A549 (cell line): ENCODE data around the gene UBQLN2. TPM values are rescaled to one million over a fixed set of nuclear protein-coding genes. Genes with fewer than 3 reads are reported as not detected.

Source experiments
- ATAC-seq, 2 experiments: fragments of 200-7000 bp in 1 of 2; fragments of >200 bp in 1 of 2; cut with Nextera tagmentation in 1 of 2; cut with Tn5 transposase in 1 of 2; 3 replicates each; pipeline versions ENCODE4 v1.8.0 to v1.9.1; 2018 to 2020; ENCODE audit warnings: mild to moderate bottlenecking in 1 of 2, moderate library complexity in 1 of 2
- CTCF ChIA-PET: fragments of 300-600 bp; sonication (Branson Sonifier 250); formaldehyde crosslinking; extraction: SDS; loops from one replicate; lab custom pipeline; 2021; ENCODE audit warnings: antibody characterized with exemption, inconsistent platforms; lab: Yijun Ruan, JAX
- POLR2A ChIA-PET: fragments of 350-600 bp; formaldehyde crosslinking; extraction: SDS; loops from one replicate; lab custom pipeline; 2021; ENCODE audit warnings: antibody characterized with exemption, inconsistent platforms; lab: Yijun Ruan, JAX
- DNase-seq, 2 experiments: peaks; one replicate each; pipeline versions ENCODE4 v3.0.0 to v3.0.0-alpha.2; 2011 to 2016; ENCODE audit warnings: low read depth in 1 of 2, low spot score in 1 of 2
- FAIRE-seq: peaks from 2 replicates; lab custom pipeline; 2011; peaks lifted over from hg19 to GRCh38; lab: Jason Lieb, UNC
- H3K27ac ChIP-seq, 2 experiments: fragments of >200 bp; sonication (Bioruptor Twin); formaldehyde crosslinking; 3 replicates each; pipeline ENCODE4 v1.5.1; 2016 to 2017
- H3K4me1 ChIP-seq: fragments of >200 bp; sonication (Bioruptor Twin); formaldehyde crosslinking; 3 replicates; pipeline ENCODE4 v1.6.1; 2016
- H3K4me2 ChIP-seq: fragments of >200 bp; sonication (Bioruptor Twin); formaldehyde crosslinking; 3 replicates; pipeline ENCODE4 v1.6.1; 2016
- H3K4me3 ChIP-seq: fragments of >200 bp; sonication (Bioruptor Twin); formaldehyde crosslinking; 3 replicates; pipeline ENCODE4 v1.5.1; 2016
- H3K9me3 ChIP-seq: fragments of >200 bp; sonication (Bioruptor Twin); formaldehyde crosslinking; 3 replicates; pipeline ENCODE4 v1.6.1; 2016
- BHLHE40 ChIP-seq: IDR thresholded peaks from 2 replicates; pipeline ENCODE4 v1.6.1; 2012; ENCODE audit warnings: low read depth, low read length, inconsistent platforms
- CBX2 ChIP-seq: fragments of 200-600 bp; sonication (generic); IDR thresholded peaks from 2 replicates; pipeline ENCODE4 v1.6.1; 2016; ENCODE audit warnings: low read depth, mild to moderate bottlenecking, borderline replicate concordance
- CHD2 ChIP-seq: fragments of 150-350 bp; IDR thresholded peaks from 2 replicates; pipeline ENCODE4 v1.6.1; 2014; ENCODE audit warnings: low read length; ENCODE audit not compliant: partially characterized antibody
- EHMT2 ChIP-seq: fragments of 200-600 bp; sonication (generic); IDR thresholded peaks from 2 replicates; pipeline ENCODE4 v1.6.1; 2016; ENCODE audit warnings: antibody characterized with exemption, low read depth, mild to moderate bottlenecking, moderate library complexity
- ELK1 ChIP-seq: fragments of 150-350 bp; IDR thresholded peaks from 2 replicates; pipeline ENCODE4 v1.6.1; 2014; ENCODE audit warnings: low read depth, mild to moderate bottlenecking, low read length
- FOSL2 ChIP-seq, 2 experiments: fragments of 450-650 bp in 1 of 2; fragments of >200 bp in 1 of 2; sonication (Bioruptor Twin) in 1 of 2; formaldehyde crosslinking; IDR thresholded peaks; 2 replicates each; pipeline versions ENCODE4 v1.5.0 to v1.6.1; 2016 to 2020; ENCODE audit warnings: mild to moderate bottlenecking in 1 of 2, moderate library complexity in 1 of 2
- HDAC2 ChIP-seq: fragments of 200-600 bp; sonication (generic); IDR thresholded peaks from 2 replicates; pipeline ENCODE4 v1.6.1; 2016
- HOXA7 ChIP-seq: fragments of 250-450 bp; sonication (Bioruptor Pico); IDR thresholded peaks from 2 replicates; pipeline ENCODE4 v1.5.0; 2020; ENCODE audit warnings: mild to moderate bottlenecking, moderate library complexity
- HOXB5 ChIP-seq: fragments of 250-450 bp; sonication (Bioruptor Pico); IDR thresholded peaks from 2 replicates; pipeline ENCODE4 v1.5.0; 2020; ENCODE audit warnings: mild to moderate bottlenecking, moderate library complexity
- MAZ ChIP-seq: fragments of 150-350 bp; IDR thresholded peaks from 2 replicates; pipeline ENCODE4 v1.6.1; 2014; ENCODE audit warnings: antibody characterized with exemption, low read depth, low read length, borderline replicate concordance
- MYC ChIP-seq: IDR thresholded peaks from 2 replicates; pipeline ENCODE4 v1.6.1; 2012; ENCODE audit warnings: mild to moderate bottlenecking, inconsistent platforms, low read length, improper control_type of control experiment, borderline replicate concordance
- NPAS2 ChIP-seq: fragments of 250-450 bp; sonication (Bioruptor Pico); IDR thresholded peaks from 2 replicates; pipeline ENCODE4 v1.8.0; 2022; ENCODE audit warnings: mild to moderate bottlenecking, moderate library complexity, borderline replicate concordance
- PHF8 ChIP-seq: fragments of 200-600 bp; sonication (generic); IDR thresholded peaks from 2 replicates; pipeline ENCODE4 v1.6.1; 2016; ENCODE audit warnings: low read depth, mild to moderate bottlenecking, antibody characterized with exemption, moderate library complexity, borderline replicate concordance
- POLR2A ChIP-seq: IDR thresholded peaks from 2 replicates; pipeline ENCODE4 v1.6.1; 2012; ENCODE audit warnings: mild to moderate bottlenecking, low read length
- RARB ChIP-seq: fragments of 250-450 bp; sonication (Bioruptor Pico); IDR thresholded peaks from 2 replicates; pipeline ENCODE4 v1.8.0; 2021; ENCODE audit warnings: mild to moderate bottlenecking, moderate library complexity
- REST ChIP-seq: fragments of 200-600 bp; sonication (generic); IDR thresholded peaks from 2 replicates; pipeline ENCODE4 v1.6.1; 2016; ENCODE audit warnings: antibody characterized with exemption, mild to moderate bottlenecking, moderate library complexity
- RFX5 ChIP-seq: fragments of 450-650 bp; IDR thresholded peaks from 2 replicates; pipeline ENCODE4 v1.7.1; 2014; ENCODE audit warnings: antibody characterized with exemption, mild to moderate bottlenecking, moderate library complexity
- ZC3H11A ChIP-seq: fragments of 450-650 bp; IDR thresholded peaks from 2 replicates; pipeline ENCODE4 v1.6.1; 2014; ENCODE audit warnings: antibody characterized with exemption, mild to moderate bottlenecking
- WGBS: methylation state at CpG from one replicate; pipeline ENCODE4 v1.1.6; 2017; ENCODE audit errors: missing lambda C conversion rate; 5-methylcytosine and 5-hydroxymethylcytosine counted together
- polyA plus RNA-seq, 4 experiments: library from polyadenylated mRNA; depleted of rRNA in 3 of 4; stranded (reverse); fragments of >200 nt; fragmentation: RNase III in 1 of 4; extraction: RNeasy Plus Mini Kit Qiagen cat#74134 plus additional on column Dnase treatment in 1 of 4; gene quantifications; 2 replicates in 3 of 4; 3 replicates in 1 of 4; pipeline ENCODE4 v1.2.3, GENCODE V29; 2011 to 2017

Gene UBQLN2
- polyA plus RNA-seq, 2 of the 4 experiments (the other 2 are of a cell fraction): 19.8 to 22.9 TPM

- TF ChIP-seq REST: no peak
- TF ChIP-seq EHMT2: no peak
Observed at GRCh38 chrX:56572975-56573374, 9.5 kb downstream of the UBQLN2 start (continued).

GRCh38 chrX:56574861-56575260 is 11.4 kb downstream of the UBQLN2 start:
- H3K4me3 ChIP-seq: no peak overlapping the region
- H3K4me2 ChIP-seq: no peak overlapping the region
- H3K27ac ChIP-seq: no peak overlapping the region
- CTCF ChIA-PET: no interaction called here
- TF ChIP-seq MYC: no peak
- TF ChIP-seq NPAS2 (CRISPR knock-in tag): no peak
- no peak for TF ChIP-seq HOXA7
- TF ChIP-seq RARB (CRISPR knock-in tag): no peak
- TF ChIP-seq, all 56 proteins: peak for 0
- ATAC-seq (no peak), DNase-seq (no peak), FAIRE-seq (no peak)
- no peaks in the 10 kb centered on the region for H3K9me3 ChIP-seq
- H3K4me1 ChIP-seq: peaks cover 1% of the 10 kb centered on the region; the same call in 2 of the 3 replicates
- 94% methylated on average over 3 of the region's 3 CpGs for WGBS
- POLR2A ChIA-PET: interaction anchor here (0.6 kb wide), 1 partner anchor 11 kb away, joined by 3 read pairs; no protein-coding TSS in a partner anchor

- POLR2A ChIA-PET: no interaction called here
- CTCF ChIA-PET: no interaction called here
- TF ChIP-seq CHD2 (no peak), ZC3H11A (no peak), BHLHE40 (no peak), HDAC2 (no peak), PHF8 (no peak), HOXB5 (CRISPR knock-in tag) (no peak), RFX5 (no peak), MAZ (no peak), RARB (CRISPR knock-in tag) (no peak), POLR2A (no peak), MYC (no peak), FOSL2 (IDR thresholded peaks at IDR 0.05) (no peak), FOSL2 (CRISPR knock-in tag; IDR thresholded peaks at IDR 0.05) (no peak), CBX2 (no peak), ELK1 (no peak), NPAS2 (CRISPR knock-in tag) (no peak)
Observed at GRCh38 chrX:56576721-56577120, 13.3 kb downstream of the UBQLN2 start.

More at GRCh38 chrX:56576721-56577120, 13.3 kb downstream of the UBQLN2 start:
- FAIRE-seq (peak; percentile 68), ATAC-seq (no peak), DNase-seq (no peak)
- H3K4me3 ChIP-seq: no peak overlapping the region
- no peak overlapping the region for H3K4me2 ChIP-seq
- 80% methylated on average over 2 of the region's 2 CpGs for WGBS
- no peak overlapping the region for H3K27ac ChIP-seq
- peaks cover 4% of the 10 kb centered on the region; the same call in 1 of the 3 replicates for H3K9me3 ChIP-seq
- H3K4me1 ChIP-seq: no peaks in the 10 kb centered on the region
